K562 (cell line): Measurements from ENCODE around the gene RPL38. TPM values are rescaled to one million over a fixed set of nuclear protein-coding genes. Genes with fewer than 3 reads are reported as not detected.

Experiments
- ATAC-seq: fragments of 200-7000 bp; cut with Tn5 transposase; 3 replicates; pipeline ENCODE4 v1.9.1; 2020; ENCODE audit warnings: moderate library complexity
- BruUV-seq: library from RNA; stranded (reverse); fragments of 400-500 nt; replicated peaks from 2 replicates; lab custom pipeline; 2021; lab: Mats Ljungman, UMichigan
- CTCF ChIA-PET: fragments of 300-600 bp; formaldehyde crosslinking; extraction: SDS; loops from one replicate; lab custom pipeline; 2021; ENCODE audit warnings: low intra/inter-chr PET ratio; lab: Yijun Ruan, JAX
- POLR2A ChIA-PET: fragments of 300-600, 350-650 bp; sonication (Branson Sonifier 250); formaldehyde crosslinking; extraction: SDS; loops from one replicate; lab custom pipeline; 2021; ENCODE audit warnings: antibody characterized with exemption, inconsistent platforms; lab: Yijun Ruan, JAX
- DNase-seq, 4 experiments: peaks; one replicate each; pipeline versions ENCODE4 v3.0.0 to v3.0.0-alpha.2; 2011 to 2018; ENCODE audit warnings: low spot score in 3 of 4, mixed read lengths in 3 of 4; ENCODE audit errors: extremely low read depth in 1 of 4
- FAIRE-seq: peaks from 2 replicates; lab custom pipeline; 2011; peaks lifted over from hg19 to GRCh38; lab: Jason Lieb, UNC
- H2AFZ ChIP-seq: 2 replicates; pipeline ENCODE4 v1.6.0; 2011; ENCODE audit warnings: low read depth, low read length, control low read depth, inconsistent platforms
- H3K27ac ChIP-seq: fragments of 200-600 bp; 3 replicates; pipeline ENCODE4 v1.8.0; 2011; ENCODE audit warnings: low read depth, mild to moderate bottlenecking, control low read depth, inconsistent platforms, low read length, moderate library complexity, mixed read lengths; ENCODE audit errors: extremely low read depth
- H3K27me3 ChIP-seq, 2 experiments: fragments of 300-600 bp in 1 of 2; 2 replicates in 1 of 2; 3 replicates in 1 of 2; pipeline versions ENCODE4 v1.6.0 to v1.8.0; 2011; ENCODE audit warnings: inconsistent platforms in 2 of 2, low read length in 2 of 2, mild to moderate bottlenecking in 1 of 2, mixed read lengths in 1 of 2, moderate library complexity in 1 of 2; ENCODE audit not compliant: control insufficient read depth in 2 of 2, insufficient read depth in 2 of 2
- H3K36me3 ChIP-seq: fragments of 300-600 bp; 3 replicates; pipeline ENCODE4 v1.8.0; 2011; ENCODE audit warnings: mild to moderate bottlenecking, low read length, inconsistent platforms; ENCODE audit not compliant: control insufficient read depth, insufficient read depth
- H3K4me1 ChIP-seq, 2 experiments: fragments of 200-600 bp in 1 of 2; replicated peaks in 1 of 2; 2 replicates in 1 of 2; 3 replicates in 1 of 2; pipeline versions ENCODE4 v1.5.1 to v1.8.0; 2011; ENCODE audit warnings: inconsistent platforms in 2 of 2, low read length in 2 of 2, mild to moderate bottlenecking in 1 of 2, mixed read lengths in 1 of 2, moderate library complexity in 1 of 2; ENCODE audit not compliant: control insufficient read depth in 2 of 2, insufficient read depth in 2 of 2
- H3K4me2 ChIP-seq: 2 replicates; pipeline ENCODE4 v1.6.1; 2011; ENCODE audit warnings: low read length, control low read depth, inconsistent platforms, mixed read lengths; ENCODE audit not compliant: insufficient read depth
- H3K4me3 ChIP-seq: fragments of 200-600 bp; sonication (generic), shearing (Covaris generic); 2 replicates; pipeline ENCODE4 v1.5.1; 2016; ENCODE audit warnings: control low read depth, inconsistent platforms
- H3K79me2 ChIP-seq: fragments of 200-600 bp; 3 replicates; pipeline ENCODE4 v1.8.0; 2011; ENCODE audit warnings: low read length, inconsistent platforms; ENCODE audit not compliant: control insufficient read depth, insufficient read depth
- H3K9ac ChIP-seq, 2 experiments: 2 replicates each; pipeline versions ENCODE4 v1.6.0 to v1.6.1; 2011; ENCODE audit warnings: low read depth in 2 of 2, low read length in 2 of 2, control low read depth in 1 of 2, inconsistent platforms in 1 of 2, mild to moderate bottlenecking in 1 of 2, mixed read lengths in 1 of 2; ENCODE audit not compliant: insufficient read depth in 1 of 2
- H3K9me1 ChIP-seq: one replicate; pipeline ENCODE4 v1.6.0; 2011; ENCODE audit warnings: inconsistent platforms, mild to moderate bottlenecking, low read length, moderate library complexity; ENCODE audit not compliant: control insufficient read depth, insufficient read depth
- H3K9me3 ChIP-seq: replicated peaks from 2 replicates; pipeline ENCODE4 v1.5.1; 2011; ENCODE audit warnings: low read depth, low read length, inconsistent platforms; ENCODE audit not compliant: control insufficient read depth, insufficient read depth
- H4K20me1 ChIP-seq: replicated peaks from 2 replicates; pipeline ENCODE4 v1.6.1; 2011; ENCODE audit warnings: low read length, inconsistent platforms, mixed read lengths; ENCODE audit not compliant: control insufficient read depth, insufficient read depth
- BRCA1 ChIP-seq, 2 experiments: fragments of 450-650 bp in 1 of 2; sonication (generic) in 1 of 2; formaldehyde crosslinking in 1 of 2; IDR thresholded peaks; 2 replicates each; pipeline versions ENCODE4 v1.5.0 to v1.6.1; 2017 to 2020; ENCODE audit warnings: mild to moderate bottlenecking in 1 of 2, missing genetic modification reagents in 1 of 2
- CEBPZ ChIP-seq: fragments of 150-350 bp; IDR thresholded peaks from 2 replicates; pipeline ENCODE4 v1.6.1; 2014; ENCODE audit warnings: low read depth, mild to moderate bottlenecking, low read length, borderline replicate concordance
- FOXK1 ChIP-seq: sonication (generic); formaldehyde crosslinking; IDR thresholded peaks from 2 replicates; pipeline ENCODE4 v1.8.0; 2022; ENCODE audit warnings: missing genetic modification reagents, mild to moderate bottlenecking, borderline replicate concordance
- HDAC6 ChIP-seq: IDR thresholded peaks from 2 replicates; pipeline ENCODE4 v1.6.1; 2012; ENCODE audit warnings: low read depth, mild to moderate bottlenecking, control low read depth, inconsistent platforms, low read length, moderate library complexity
- ILK ChIP-seq: fragments of 450-650 bp; IDR thresholded peaks from 2 replicates; pipeline ENCODE4 v1.6.1; 2016; ENCODE audit warnings: missing genetic modification characterization, low read depth, mild to moderate bottlenecking, missing compliant biosample characterization, moderate library complexity, borderline replicate concordance
- ZFP36 ChIP-seq: fragments of 150-350 bp; IDR thresholded peaks from 2 replicates; pipeline ENCODE4 v1.6.1; 2018; ENCODE audit warnings: low read length, low read depth; ENCODE audit not compliant: partially characterized antibody
- WGBS: fragments of 100-300 bp; shearing (Covaris generic); methylation state at CpG from one replicate; pipeline ENCODE4 v1.1.6; 2016; ENCODE audit warnings: low coverage, mixed read lengths; ENCODE audit not compliant: insufficient coverage; ENCODE audit errors: missing lambda C conversion rate; 5-methylcytosine and 5-hydroxymethylcytosine counted together
- in situ Hi-C: fragments of 300-500 bp; cut with MboI; formaldehyde crosslinking; loops from 4 replicates; pipeline ENCODE4 v1.15.0; 2018; ENCODE audit warnings: inconsistent platforms, mixed read lengths
- intact Hi-C: fragments of 100-400 bp; cut with micrococcal nuclease; formaldehyde crosslinking; loops from 2 replicates; pipeline ENCODE4 v1.14.2; 2022
- polyA plus RNA-seq, 8 experiments: library from polyadenylated mRNA; depleted of rRNA in 4 of 8; stranded (reverse) in 5 of 8; unstranded in 3 of 8; fragments of >200 nt; fragmentation: Nextera tagmentation in 2 of 8; fragmentation: Illumina TruSeq in 1 of 8; extraction: Ambion mirVana in 2 of 8; extraction: Trizol in 1 of 8; gene quantifications; 2 replicates each; pipeline versions ENCODE4 v1.2.1 to v1.2.3, GENCODE V29; 2011 to 2014; ENCODE audit warnings: inconsistent platforms in 1 of 8, missing spikeins in 1 of 8
- total RNA-seq, 7 experiments: library from RNA; depleted of rRNA in 6 of 7; stranded (reverse); fragments of >200 nt in 6 of 7; fragmentation: Illumina TruSeq in 2 of 7; extraction: Trizol in 2 of 7; gene quantifications; 2 replicates each; pipeline versions ENCODE4 v1.2.1 to v1.2.3, GENCODE V29; 2011 to 2021; ENCODE audit warnings: low replicate concordance in 1 of 7

RPL38 gene
- total and polyA plus RNA-seq, 9 of the 15 experiments (the other 6 are each of a cell fraction or from before 2014, with no cell fraction given), result 1,224 to 3,864 (median 1,939) TPM

- no peak overlapping the region for H3K4me3 ChIP-seq
- H3K36me3 ChIP-seq, result peaks cover 15% of the 10 kb centered on the region
- ATAC-seq, result no peak
- peaks cover under 1% of the 10 kb centered on the region for H3K9me1 ChIP-seq
- DNase-seq, result no peak
- H3K27me3 ChIP-seq, result peaks cover 37 to 69% of the 10 kb centered on the region in 2 experiments
- in situ Hi-C loops, result no loop called here
- CTCF ChIA-PET, result no interaction called here
- peaks cover 17% of the 10 kb centered on the region for H3K79me2 ChIP-seq
- H3K9me3 ChIP-seq, result no peaks in the 10 kb centered on the region
- no peak overlapping the region; the same call in 1 of the 2 replicates for H3K4me2 ChIP-seq
- FAIRE-seq, result no peak
- WGBS, result 0% methylated on average over 9 of the region's 10 CpGs
- H3K4me1 ChIP-seq, result peaks cover 5 to 14% of the 10 kb centered on the region in 2 experiments; a peak in 4 of 5 replicates
- intact Hi-C loops, result no loop called here
- H4K20me1 ChIP-seq, result peaks cover 16% of the 10 kb centered on the region
- POLR2A ChIA-PET, result interaction anchor here (0.5 to 1.8 kb wide), 5 partner anchors 9 to 328 kb away, joined by 3 to 5 read pairs (median 4); no protein-coding TSS in a partner anchor
- H2AFZ ChIP-seq, result no peak overlapping the region
- H3K27ac ChIP-seq, result no peak overlapping the region
- TF ChIP-seq CEBPZ (no peak), HDAC6 (no peak), FOXK1 (CRISPR knock-in tag) (no peak), ILK (tag) (no peak), BRCA1 (IDR thresholded peaks at IDR 0.05) (no peak), BRCA1 (CRISPR knock-in tag; IDR thresholded peaks at IDR 0.05) (no peak), ZFP36 (peak; percentile 74)
- H3K9ac ChIP-seq, result no peak overlapping the region
- BruUV-seq, result no TSS peak
These were observed 3.4 kb upstream of the RPL38 start for GRCh38 chr17:74200112-74200511.
